ENCODE measurements around the gene LYRM7.
"Not testable (repeated sequence)": the region's sequence is repeated elsewhere in the genome, so short reads cannot be mapped to it uniquely, and the experiment has no call there.

LYRM7 gene

DNA sequence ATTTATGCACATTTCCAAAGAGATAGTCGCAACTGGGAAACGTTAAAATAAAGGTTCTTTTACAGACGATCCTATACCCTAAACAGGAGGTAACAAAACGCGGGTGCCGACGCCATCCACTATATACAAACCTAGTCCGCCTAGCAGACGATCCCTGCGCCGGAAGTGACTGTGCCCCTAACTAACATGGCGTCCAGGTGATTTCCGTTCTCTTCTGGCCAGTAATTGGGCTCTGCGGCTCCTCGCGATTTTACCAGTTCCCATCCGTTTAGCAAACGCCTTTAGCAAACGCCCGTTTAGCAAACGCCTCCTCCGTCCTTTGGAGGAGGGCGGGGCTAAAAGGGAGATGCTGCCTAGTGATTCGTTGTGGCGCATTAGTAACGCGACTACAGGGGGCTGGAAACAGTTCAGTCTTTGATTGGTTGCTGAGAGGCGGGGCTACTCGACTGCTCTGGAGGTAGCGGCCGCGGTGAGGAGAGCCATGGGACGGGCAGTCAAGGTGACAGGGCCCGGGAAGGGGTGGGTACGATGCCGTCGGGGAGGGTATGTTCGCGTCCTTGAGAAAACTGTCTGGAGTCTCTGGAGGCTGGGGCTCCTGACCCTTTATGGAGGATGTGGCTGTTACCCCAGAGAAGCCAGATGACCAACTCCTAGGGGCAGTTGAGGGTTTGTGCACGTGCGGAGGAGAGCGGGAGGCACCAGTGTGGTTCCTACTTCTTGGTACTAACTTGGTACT is at the start of gene LYRM7:
Gene LYRM7 (plus strand): TSS at position 405 of the 736 bp plus-strand sequence. CDS start 77 bp downstream, at position 482.
- DNase-seq (ENCODE audit: low spot score) = peak; percentile 100

DNA sequence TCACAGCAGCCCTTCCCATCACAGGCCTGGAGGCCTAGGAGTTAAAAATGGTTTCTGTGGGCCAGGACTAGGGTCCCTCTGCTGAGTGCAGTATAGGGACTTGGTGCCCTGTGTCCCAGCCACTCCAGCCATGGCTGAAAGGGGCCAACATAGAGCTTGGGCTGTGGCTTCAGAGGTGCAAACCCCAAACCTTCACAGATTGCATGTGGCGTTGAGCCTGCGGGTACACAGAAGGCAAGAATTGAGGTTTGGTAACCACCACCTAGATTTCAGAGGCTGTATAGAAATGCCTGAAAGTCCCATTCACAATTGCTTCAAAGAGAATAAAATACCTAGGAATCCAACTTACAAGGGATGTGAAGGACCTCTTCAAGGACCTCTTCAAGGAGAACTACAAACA is 43.5 kb upstream of the LYRM7 start:
- DNase-seq (ENCODE audit: low spot score) = not testable (repeated sequence)

GRCh38 chr5:131129306-131129705 is 41.4 kb upstream of the LYRM7 start:
- no peak for DNase-seq (ENCODE audit: low spot score)

DNA sequence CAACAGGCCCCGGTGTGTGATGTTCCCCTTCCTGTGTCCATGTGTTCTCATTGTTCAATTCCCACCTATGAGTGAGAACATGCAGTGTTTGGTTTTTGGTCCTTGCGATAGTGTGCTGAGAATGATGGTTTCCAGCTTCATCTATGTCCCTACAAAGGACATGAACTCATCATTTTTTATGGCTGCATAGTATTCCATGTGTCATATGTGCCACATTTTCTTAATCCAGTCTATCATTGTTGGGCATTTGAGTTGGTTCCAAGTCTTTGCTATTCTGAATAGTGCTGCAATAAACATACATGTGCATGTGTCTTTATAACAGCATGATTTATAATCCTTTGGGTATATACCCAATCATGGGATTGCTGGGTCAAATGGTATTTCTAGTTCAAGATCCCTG is 37.7 kb upstream of the LYRM7 start:
- not testable (repeated sequence) for DNase-seq (ENCODE audit: low spot score)

DNA sequence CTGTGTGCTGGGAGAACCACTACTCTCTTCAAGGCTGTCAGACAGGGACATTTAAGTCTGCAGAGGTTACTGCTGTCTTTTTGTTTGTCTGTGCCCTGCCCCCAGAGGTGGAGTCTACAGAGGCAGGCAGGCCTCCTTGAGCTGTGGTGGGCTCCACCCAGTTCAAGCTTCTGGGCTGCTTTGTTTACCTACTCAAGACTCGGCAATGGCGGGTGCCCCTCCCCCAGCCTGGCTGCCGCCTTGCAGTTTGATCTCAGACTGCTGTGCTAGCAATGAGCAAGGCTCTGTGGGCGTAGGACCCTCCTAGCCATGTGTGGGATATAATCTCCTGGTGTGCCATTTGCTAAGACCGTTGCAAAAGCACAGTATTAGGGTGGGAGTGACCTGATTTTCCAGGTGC is 32.3 kb upstream of the LYRM7 start:
- DNase-seq (ENCODE audit: low spot score) = not testable (repeated sequence)

- DNase-seq (ENCODE audit: low spot score) = no peak
These were observed 31.4 kb upstream of the LYRM7 start for GRCh38 chr5:131139321-131139720.

DNA sequence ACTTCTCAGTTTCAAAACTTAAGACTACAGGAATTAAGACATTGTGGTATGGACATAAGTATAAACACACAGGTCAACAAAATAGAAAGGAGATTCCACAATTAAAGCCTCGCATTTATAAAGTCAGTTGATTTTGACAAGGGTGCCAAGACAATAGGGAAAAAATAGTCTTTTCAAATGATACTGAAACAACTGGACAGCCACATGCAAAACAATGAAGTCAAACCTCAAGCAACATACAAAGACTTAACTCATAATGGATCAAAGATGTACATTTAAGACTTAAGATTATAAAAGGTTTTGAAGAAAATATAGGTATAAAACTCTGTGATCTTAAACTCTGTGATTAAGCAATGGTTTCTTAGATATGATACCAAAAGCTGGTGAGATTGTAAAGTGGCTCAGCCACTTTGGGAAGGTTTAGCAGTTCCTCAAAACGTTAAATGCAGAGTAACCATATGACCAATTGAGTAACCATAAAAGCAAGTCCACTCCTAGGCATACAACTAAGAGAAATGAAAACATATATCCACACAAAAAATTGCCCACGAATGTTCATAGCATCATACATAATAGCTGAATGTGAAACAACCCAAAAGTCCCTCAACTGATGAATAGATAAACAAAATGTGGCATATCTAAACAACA is 27.6 kb upstream of the LYRM7 start:
- DNase-seq (ENCODE audit: low spot score) = no peak

- no peak for DNase-seq (ENCODE audit: low spot score)
These were observed 23.5 kb upstream of the LYRM7 start for GRCh38 chr5:131147258-131147657.

DNA sequence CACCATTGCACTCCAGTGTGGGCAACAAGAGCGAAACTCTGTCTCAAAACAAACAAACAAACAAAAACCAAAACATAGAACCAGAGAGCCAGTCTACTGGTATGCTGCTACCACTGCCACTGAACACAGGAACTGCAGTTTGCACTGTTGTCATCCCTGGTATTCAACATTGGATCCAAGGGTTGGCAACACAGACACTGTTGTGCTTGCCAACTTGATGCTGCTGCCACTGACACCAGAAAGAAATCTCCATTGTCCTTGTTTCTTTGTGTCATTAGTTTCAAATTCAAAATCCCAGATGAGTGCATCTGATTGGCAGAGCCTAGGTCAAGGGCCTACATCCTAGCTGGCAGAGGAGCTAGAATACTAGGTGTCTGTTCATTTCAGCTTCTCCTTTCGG is 21.9 kb upstream of the LYRM7 start:
- DNase-seq (ENCODE audit: low spot score) = no peak

DNA sequence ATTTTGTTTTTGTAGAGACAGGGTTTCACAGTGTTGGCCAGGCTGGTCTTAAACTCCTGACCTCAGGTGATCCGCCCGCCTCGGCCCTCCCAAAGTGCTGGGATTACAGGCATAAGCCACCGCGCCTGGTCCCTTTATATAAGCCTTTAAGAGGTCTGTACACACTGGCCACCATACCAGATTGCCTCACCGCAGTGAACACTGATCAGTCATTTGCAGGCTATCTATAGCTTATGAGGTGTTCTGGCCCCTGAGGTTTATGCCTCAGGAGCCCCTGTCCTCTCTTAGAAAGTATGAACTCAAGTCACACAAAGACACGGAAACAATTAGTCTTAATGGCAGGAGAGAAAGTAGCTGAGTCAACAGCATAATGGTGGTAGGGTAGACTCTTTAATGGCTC is 20.3 kb upstream of the LYRM7 start:
- no peak for DNase-seq (ENCODE audit: low spot score)

- DNase-seq (ENCODE audit: low spot score) = no peak
These were observed 19.5 kb upstream of the LYRM7 start for GRCh38 chr5:131151216-131151615.

DNA sequence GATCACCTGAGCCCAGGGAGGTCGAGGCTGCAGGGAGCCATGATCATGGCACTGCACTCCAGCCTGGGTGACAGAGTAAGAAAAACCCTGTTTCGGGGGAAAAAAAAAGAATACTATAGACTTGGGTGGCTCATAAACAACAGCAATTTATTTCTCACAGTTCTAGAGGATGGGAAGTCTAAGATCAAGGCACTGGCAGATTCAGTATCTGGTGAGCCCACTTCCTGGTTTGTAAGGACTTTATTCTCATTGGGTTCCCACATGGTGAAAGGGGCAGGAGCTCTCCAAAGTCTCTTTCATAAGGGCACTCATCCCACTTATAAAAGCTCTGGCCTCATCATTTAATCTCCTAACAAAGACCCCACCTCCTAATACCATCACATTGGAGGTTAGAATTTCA is 14.4 kb upstream of the LYRM7 start:
- DNase-seq (ENCODE audit: low spot score) = no peak

DNA sequence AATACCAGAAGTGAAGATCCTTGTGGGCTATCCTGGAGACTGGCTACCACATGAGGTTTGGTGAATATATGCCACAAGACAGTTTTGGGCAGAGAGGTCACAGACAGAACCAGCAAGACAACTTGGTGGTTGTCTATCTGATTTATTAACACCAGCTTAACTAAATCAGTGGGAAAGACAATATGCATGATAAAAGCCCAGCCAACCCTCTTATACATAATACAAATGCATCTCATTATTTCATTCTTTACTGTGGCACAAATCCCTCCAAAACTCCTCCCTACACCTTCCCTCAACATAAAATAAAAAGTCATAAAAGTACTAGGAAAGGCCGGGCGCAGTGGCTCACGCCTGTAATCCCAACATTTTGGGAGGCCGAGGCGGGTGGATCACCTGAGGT is 13.8 kb upstream of the LYRM7 start:
- no peak for DNase-seq (ENCODE audit: low spot score)

GRCh38 chr5:131160134-131160533 is 10.6 kb upstream of the LYRM7 start:
- DNase-seq (ENCODE audit: low spot score) = no peak

- no peak for DNase-seq (ENCODE audit: low spot score)
These were observed 7.2 kb upstream of the LYRM7 start for GRCh38 chr5:131163276-131164119.

DNA sequence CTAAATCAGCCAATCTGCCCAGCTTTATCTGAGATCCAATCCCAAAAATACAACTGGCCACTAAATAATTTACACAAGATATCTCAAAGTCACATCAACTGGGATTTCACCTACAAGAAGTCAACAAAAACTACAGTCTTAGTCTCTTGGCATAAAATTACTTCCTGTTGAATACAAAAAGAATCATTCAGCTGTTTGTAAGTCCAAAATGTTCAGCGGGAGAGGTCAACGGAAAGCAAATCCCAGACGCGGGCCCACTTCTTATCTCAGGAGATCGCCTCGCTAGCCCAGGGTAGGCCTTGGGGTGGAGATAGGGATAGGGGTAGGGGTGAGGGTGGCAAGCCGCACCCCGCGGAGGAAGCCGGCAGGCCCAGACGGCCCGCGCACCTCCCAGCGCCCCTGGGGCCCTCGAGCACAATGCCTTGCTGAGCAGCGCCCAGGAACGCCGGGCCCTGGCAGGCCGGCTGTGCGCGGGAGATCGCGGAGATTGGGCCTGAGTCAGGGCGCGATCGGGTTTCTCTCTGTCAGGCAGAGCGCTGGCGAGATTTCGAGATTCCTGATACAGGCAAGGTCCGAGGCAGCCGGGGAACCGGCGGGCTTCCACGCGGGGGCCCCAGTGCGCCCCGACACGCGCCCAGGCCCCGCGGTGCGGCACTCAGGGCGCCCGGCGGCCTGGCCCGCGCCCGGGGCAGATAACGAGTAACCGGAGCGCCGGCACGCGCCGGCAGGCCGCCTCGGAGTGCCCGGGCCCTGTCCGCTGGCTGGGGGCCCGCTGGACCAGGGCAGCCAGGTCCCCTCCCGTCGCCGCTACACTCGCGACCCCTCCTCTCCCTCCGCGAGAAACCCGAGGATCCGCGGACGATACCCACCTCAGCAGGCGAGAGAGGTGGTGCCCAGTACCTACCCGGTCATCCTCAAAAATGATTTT is 6.3 kb upstream of the LYRM7 start:
- DNase-seq (ENCODE audit: low spot score) = peak; percentile 50

- DNase-seq (ENCODE audit: low spot score) = peak; percentile 91
These were observed 5.5 kb upstream of the LYRM7 start, which contains the start of gene HINT1 for GRCh38 chr5:131165119-131165727. Gene HINT1 (minus strand): TSS chr5:131165256. CDS start chr5:131165205, 51 bp downstream.

DNA sequence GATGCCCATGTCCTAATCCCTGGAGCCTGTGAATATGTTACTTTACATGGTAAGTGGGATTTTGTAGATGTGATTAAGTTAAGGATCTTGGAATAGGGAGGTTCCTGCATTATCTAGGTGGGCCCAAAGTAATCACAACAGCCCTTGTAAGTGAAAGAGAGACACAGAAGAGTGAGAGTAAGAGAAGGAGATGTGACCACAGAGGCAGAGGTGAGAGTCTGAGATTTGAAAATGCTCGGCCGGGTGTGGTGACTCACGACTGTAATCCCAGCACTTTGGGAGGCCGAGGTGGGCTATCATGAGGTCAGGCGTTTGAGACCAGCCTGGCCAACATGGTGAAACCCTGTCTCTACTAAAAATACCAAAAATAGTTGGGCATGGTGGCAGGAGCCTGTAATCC is 3.1 kb upstream of the LYRM7 start:
- no peak for DNase-seq (ENCODE audit: low spot score)

DNA sequence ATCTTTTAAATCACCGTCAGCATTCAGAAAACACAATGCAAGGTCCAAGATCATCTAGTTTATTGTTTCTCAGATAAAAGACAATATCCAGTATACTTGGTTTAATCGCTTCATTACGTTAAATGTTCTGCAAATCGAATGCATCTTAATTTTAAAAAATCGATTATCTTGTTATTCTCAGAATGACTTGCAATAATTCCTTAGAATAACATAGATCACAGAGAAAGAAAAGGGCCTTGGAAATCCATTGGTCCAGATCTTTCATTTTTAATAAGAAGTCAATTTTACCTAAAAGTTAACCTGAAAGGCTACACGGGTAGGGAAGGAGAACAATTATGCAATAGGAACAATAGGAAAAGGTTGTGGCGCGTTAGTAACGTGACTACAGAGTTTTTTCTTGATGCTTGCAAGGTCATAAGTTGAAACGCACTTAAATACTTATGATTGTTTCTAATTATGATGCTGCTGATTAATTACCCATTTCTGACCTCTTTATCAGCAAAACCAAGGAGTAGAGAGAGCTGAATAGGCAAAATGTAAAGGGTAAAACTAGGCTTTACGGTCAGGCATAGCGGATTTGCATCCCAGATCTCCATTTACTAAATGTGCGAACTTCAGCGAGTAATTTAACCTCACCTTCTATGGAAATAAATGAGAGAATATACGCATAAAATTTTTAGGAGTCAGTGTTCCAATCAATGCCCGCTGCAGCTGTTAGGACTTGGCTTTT is 769 bp upstream of the LYRM7 start:
- peak; percentile 12 for DNase-seq (ENCODE audit: low spot score)

DNA sequence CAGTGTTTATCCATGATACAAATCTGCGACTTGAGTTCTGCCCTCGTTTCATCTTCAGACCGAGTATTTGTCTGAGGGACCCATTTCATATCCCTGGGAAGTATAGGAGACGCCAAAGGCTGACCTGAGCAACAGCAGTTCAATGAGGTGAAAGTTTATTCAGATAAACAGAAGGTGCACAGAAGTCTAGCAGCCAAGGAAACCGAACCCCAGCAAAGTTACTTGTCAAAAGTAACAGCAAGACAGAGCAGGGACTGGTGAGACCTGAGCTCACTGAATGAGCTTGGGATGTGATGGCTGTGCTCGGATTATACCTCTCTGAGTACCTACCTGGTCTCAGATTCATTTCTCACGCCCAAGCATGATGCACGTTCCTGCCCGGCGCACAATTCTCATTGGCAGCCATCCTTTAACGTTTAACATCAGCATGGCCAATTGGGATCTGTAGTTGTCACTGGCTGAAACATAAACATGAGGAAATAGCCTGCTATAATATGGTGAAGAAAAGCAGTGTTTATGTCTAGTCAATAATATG is 599 bp downstream of the LYRM7 start:
- DNase-seq (ENCODE audit: low spot score) = peak; percentile 39
